Measurements from ENCODE around the gene GGN. TPM values are rescaled to one million over a fixed set of nuclear protein-coding genes. Genes with fewer than 3 reads are reported as not detected.
A peak's percentile ranks its signal among the peaks of the same experiment; 100 is the strongest.

Gene GGN
- total and polyA plus RNA-seq, 2 of the 13 experiments (the other 11 are each of a cell fraction or from before 2014, with no cell fraction given) = not detected

- TF ChIP-seq DRAP1 (CRISPR knock-in tag; IDR thresholded peaks at IDR 0.05) (no peak), HIVEP1 (CRISPR knock-in tag; IDR thresholded peaks at IDR 0.05) (no peak), SNRNP70 (IDR thresholded peaks at IDR 0.05; ENCODE audit: low read depth, low read length) (no peak), SRSF1 (optimal IDR thresholded peaks at IDR 0.05; ENCODE audit: low read depth, low read length) (peak; percentile 20), TEF (CRISPR knock-in tag; IDR thresholded peaks at IDR 0.05) (no peak), CEBPB (IDR thresholded peaks at IDR 0.05; ENCODE audit: borderline replicate concordance, low read depth, low read length) (no peak), TRAFD1 (CRISPR knock-in tag; IDR thresholded peaks at IDR 0.05; ENCODE audit: borderline replicate concordance) (0 out of 2 replicates have a peak, but pooled peaks have one; percentile 8), TP53 (CRISPR knock-in tag; conservative IDR thresholded peaks at IDR 0.05) (no peak), NFE2L2 (IDR thresholded peaks at IDR 0.05; ENCODE audit: low read length) (no peak), STAT6 (CRISPR knock-in tag; IDR thresholded peaks at IDR 0.05; ENCODE audit: borderline replicate concordance) (no peak), ZNF800 (CRISPR knock-in tag; IDR thresholded peaks at IDR 0.05) (no peak), NFAT5 (CRISPR knock-in tag; IDR thresholded peaks at IDR 0.05) (peak; percentile 9; the same call in 1 of the 2 replicates)
Measured at GRCh38 chr19:38375098-38375493, 12.7 kb downstream of the GGN start (continued).
